NCI-H2171 (cell line): ENCODE data around the gene KCNMA1.
"Not testable (repeated sequence)": the region's sequence is repeated elsewhere in the genome, so short reads cannot be mapped to it uniquely, and the experiment has no call there.

Experiments
- DNase-seq: peaks from one replicate; lab custom pipeline; 2025; lab: John Stamatoyannopoulos, UW

Gene KCNMA1

GRCh38 chr10:77604063-77604462 lies 33.5 kb downstream of the KCNMA1 start:
- no peak for DNase-seq

- DNase-seq = no peak
Observed at GRCh38 chr10:77603534-77603927, 34.1 kb downstream of the KCNMA1 start.

- DNase-seq = no peak
Observed at GRCh38 chr10:77602913-77603533, 34.6 kb downstream of the KCNMA1 start.

GRCh38 chr10:77602231-77602912 lies 35.2 kb downstream of the KCNMA1 start:
- no peak for DNase-seq

GRCh38 chr10:77601488-77601887 lies 36.1 kb downstream of the KCNMA1 start:
- DNase-seq = no peak

- no peak for DNase-seq
Observed at GRCh38 chr10:77600640-77601039, 37.0 kb downstream of the KCNMA1 start.

GRCh38 chr10:77599651-77600050 lies 38.0 kb downstream of the KCNMA1 start:
- DNase-seq = no peak

- DNase-seq = no peak
Observed at GRCh38 chr10:77598606-77599005, 39.0 kb downstream of the KCNMA1 start.

- no peak for DNase-seq
Observed at GRCh38 chr10:77597560-77597959, 40.0 kb downstream of the KCNMA1 start.

- DNase-seq = no peak
Observed at GRCh38 chr10:77594471-77594783, 43.2 kb downstream of the KCNMA1 start.

GRCh38 chr10:77593771-77594470 lies 43.7 kb downstream of the KCNMA1 start:
- no peak for DNase-seq

- DNase-seq = no peak
Observed at GRCh38 chr10:77592946-77593636, 44.5 kb downstream of the KCNMA1 start.

- no peak for DNase-seq
Observed at GRCh38 chr10:77592510-77592909, 45.1 kb downstream of the KCNMA1 start.

GRCh38 chr10:77591238-77591880 lies 46.2 kb downstream of the KCNMA1 start:
- DNase-seq = no peak

GRCh38 chr10:77590344-77591237 lies 47.0 kb downstream of the KCNMA1 start:
- no peak for DNase-seq

GRCh38 chr10:77589703-77590102 lies 47.9 kb downstream of the KCNMA1 start:
- DNase-seq = not testable (repeated sequence)

GRCh38 chr10:77588886-77589285 lies 48.7 kb downstream of the KCNMA1 start:
- no peak for DNase-seq

GRCh38 chr10:77587416-77587790 lies 50.2 kb downstream of the KCNMA1 start:
- no peak for DNase-seq

- no peak for DNase-seq
Observed at GRCh38 chr10:77586719-77587415, 50.7 kb downstream of the KCNMA1 start.

- DNase-seq = no peak
Observed at GRCh38 chr10:77584938-77585337, 52.7 kb downstream of the KCNMA1 start.

- no peak for DNase-seq
Observed at GRCh38 chr10:77583527-77583926, 54.1 kb downstream of the KCNMA1 start.
